VCaP (cell line): ENCODE results near the gene SYNDIG1.

Experiments
- H3K27ac ChIP-seq: fragments of 450-650 bp; 2 replicates; pipeline ENCODE4 v1.5.1; 2017
- CTCF ChIP-seq: fragments of 450-650 bp; conservative IDR thresholded peaks from 2 replicates; pipeline ENCODE4 v1.5.1; 2017; ENCODE audit warnings: mild to moderate bottlenecking, moderate library complexity

The SYNDIG1 gene

GRCh38 chr20:24483435-24484080 lies 14.1 kb downstream of the SYNDIG1 start:
- no peak for TF ChIP-seq CTCF
- H3K27ac ChIP-seq = no peak overlapping the region

- TF ChIP-seq CTCF = no peak
- H3K27ac ChIP-seq = no peak overlapping the region
These were observed 14.6 kb downstream of the SYNDIG1 start for GRCh38 chr20:24484081-24484450.

GRCh38 chr20:24485981-24486380 lies 16.6 kb downstream of the SYNDIG1 start:
- TF ChIP-seq CTCF = no peak
- H3K27ac ChIP-seq = no peak overlapping the region

GRCh38 chr20:24487240-24487639 lies 17.8 kb downstream of the SYNDIG1 start:
- no peak for TF ChIP-seq CTCF
- no peak overlapping the region for H3K27ac ChIP-seq

GRCh38 chr20:24487648-24488047 lies 18.2 kb downstream of the SYNDIG1 start:
- no peak for TF ChIP-seq CTCF

GRCh38 chr20:24488064-24488799 lies 18.8 kb downstream of the SYNDIG1 start:
- no peak for TF ChIP-seq CTCF

More at GRCh38 chr20:24487648-24488047, 18.2 kb downstream of the SYNDIG1 start:
- no peak overlapping the region for H3K27ac ChIP-seq

GRCh38 chr20:24488800-24489175 lies 19.4 kb downstream of the SYNDIG1 start:
- H3K27ac ChIP-seq = no peak overlapping the region
- TF ChIP-seq CTCF = no peak

More at GRCh38 chr20:24488064-24488799, 18.8 kb downstream of the SYNDIG1 start:
- no peak overlapping the region for H3K27ac ChIP-seq
